Osteocyte (in vitro differentiated cells): ENCODE data around the gene GJA5. TPM values are rescaled to one million over a fixed set of nuclear protein-coding genes. Genes with fewer than 3 reads are reported as not detected.

Source experiments
- DNase-seq: peaks from one replicate; pipeline ENCODE4 v3.0.0; 2021; ENCODE audit warnings: mixed read lengths; ENCODE audit not compliant: unreplicated experiment; ENCODE audit errors: extremely low spot score
- H3K27ac Mint-ChIP-seq: one replicate; pipeline ENCODE4 v1.8.0; 2021; ENCODE audit warnings: mild to moderate bottlenecking, mixed read lengths; ENCODE audit not compliant: unreplicated experiment
- H3K27me3 Mint-ChIP-seq: one replicate; pipeline ENCODE4 v1.8.0; 2021; ENCODE audit warnings: mixed read lengths; ENCODE audit not compliant: unreplicated experiment
- H3K36me3 Mint-ChIP-seq: one replicate; pipeline ENCODE4 v1.8.0; 2021; ENCODE audit warnings: mixed read lengths; ENCODE audit not compliant: unreplicated experiment
- H3K4me1 Mint-ChIP-seq: one replicate; pipeline ENCODE4 v1.8.0; 2021; ENCODE audit warnings: mixed read lengths; ENCODE audit not compliant: unreplicated experiment
- H3K4me3 Mint-ChIP-seq: one replicate; pipeline ENCODE4 v1.8.0; 2021; ENCODE audit warnings: mild to moderate bottlenecking, moderate library complexity, mixed read lengths; ENCODE audit not compliant: unreplicated experiment
- H3K9me3 Mint-ChIP-seq: one replicate; pipeline ENCODE4 v1.8.0; 2021; ENCODE audit warnings: mixed read lengths; ENCODE audit not compliant: unreplicated experiment
- CTCF ChIP-seq: fragments of 200-600 bp; sonication (generic); IDR thresholded peaks from 2 replicates; pipeline ENCODE4 v1.5.0; 2021; ENCODE audit warnings: antibody characterized with exemption, mild to moderate bottlenecking, moderate library complexity
- total RNA-seq: library from RNA; stranded (reverse); gene quantifications from 2 replicates; pipeline ENCODE4 v1.2.1, GENCODE V29; 2021

Gene GJA5
- total RNA-seq, 1 donor from 2014 or later, result not detected

GRCh38 chr1:147804942-147805723 lies 44.7 kb upstream of the GJA5 start:
- H3K36me3 Mint-ChIP-seq, result no peaks in the 10 kb centered on the region
- no peaks in the 10 kb centered on the region for H3K9me3 Mint-ChIP-seq
- no peak for TF ChIP-seq CTCF
- no peak overlapping the region for H3K4me3 Mint-ChIP-seq
- no peaks in the 10 kb centered on the region for H3K4me1 Mint-ChIP-seq
- no peak overlapping the region for H3K27ac Mint-ChIP-seq
- H3K27me3 Mint-ChIP-seq, result no peaks in the 10 kb centered on the region
- no peak for DNase-seq

- Mint-ChIP-seq H3K4me3 (no peak overlapping the region), H3K9me3 (no peaks in the 10 kb centered on the region), H3K27ac (no peak overlapping the region), H3K4me1 (no peaks in the 10 kb centered on the region), H3K27me3 (no peaks in the 10 kb centered on the region), H3K36me3 (no peaks in the 10 kb centered on the region)
- DNase-seq, result no peak
- no peak for TF ChIP-seq CTCF
Measured at GRCh38 chr1:147800804-147801203, 40.4 kb upstream of the GJA5 start.

GRCh38 chr1:147798731-147799130 lies 38.3 kb upstream of the GJA5 start:
- Mint-ChIP-seq H3K4me1 (no peaks in the 10 kb centered on the region), H3K4me3 (no peak overlapping the region), H3K27me3 (peaks cover 2% of the 10 kb centered on the region), H3K36me3 (no peaks in the 10 kb centered on the region), H3K27ac (no peak overlapping the region), H3K9me3 (no peaks in the 10 kb centered on the region)
- TF ChIP-seq CTCF, result no peak
- DNase-seq, result no peak

- no peak for TF ChIP-seq CTCF
- Mint-ChIP-seq H3K27ac (no peak overlapping the region), H3K4me1 (no peaks in the 10 kb centered on the region), H3K27me3 (peaks cover 2% of the 10 kb centered on the region), H3K4me3 (no peak overlapping the region), H3K36me3 (no peaks in the 10 kb centered on the region), H3K9me3 (no peaks in the 10 kb centered on the region)
- no peak for DNase-seq
Measured at GRCh38 chr1:147794570-147794969, 34.2 kb upstream of the GJA5 start.

- H3K4me3 Mint-ChIP-seq, result no peak overlapping the region
- H3K9me3 Mint-ChIP-seq, result no peaks in the 10 kb centered on the region
- H3K36me3 Mint-ChIP-seq, result no peaks in the 10 kb centered on the region
- no peak overlapping the region for H3K27ac Mint-ChIP-seq
- TF ChIP-seq CTCF, result no peak
- no peaks in the 10 kb centered on the region for H3K4me1 Mint-ChIP-seq
- DNase-seq, result no peak
- peaks cover 6% of the 10 kb centered on the region for H3K27me3 Mint-ChIP-seq
Measured at GRCh38 chr1:147791876-147792275, 31.5 kb upstream of the GJA5 start.
